SU-DHL-6 (cell line): Measurements from ENCODE around the gene ESR1.

Experiments used
- EZH2phosphoT487 ChIP-seq: fragments of 200-600 bp; sonication (generic), shearing (Covaris generic); conservative IDR thresholded peaks from 2 replicates; pipeline ENCODE4 v1.6.1; 2018; ENCODE audit warnings: mild to moderate bottlenecking, antibody characterized with exemption, low read length, moderate library complexity, mixed read lengths
- TF ChIP-seq, protein P1 (sequence below): fragments of 200-600 bp; sonication (generic); IDR thresholded peaks from one replicate; pipeline ENCODE4 v1.5.1; 2017; ENCODE audit warnings: antibody characterized with exemption, mild to moderate bottlenecking, low read length, moderate library complexity; ENCODE audit not compliant: insufficient read depth, poor library complexity, severe bottlenecking

DNA sequence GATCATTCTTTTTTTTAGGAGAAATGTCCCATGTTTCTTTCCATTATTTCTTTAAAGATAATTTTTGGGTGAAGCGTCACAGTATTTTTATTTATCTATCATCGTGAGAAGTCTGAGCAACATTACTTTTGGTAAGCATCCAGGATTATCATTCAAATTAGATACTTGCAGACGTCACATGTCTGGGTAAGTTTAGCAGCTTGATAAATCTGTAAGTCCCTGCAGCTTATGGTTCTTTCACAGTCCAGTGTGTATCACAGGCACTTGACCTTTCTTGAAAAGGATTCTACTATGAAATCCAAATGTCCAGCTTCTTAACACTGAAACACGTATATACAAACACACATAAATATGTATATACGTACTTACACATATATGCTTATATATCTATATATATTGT, 359.4 kb downstream of the ESR1 start:
- TF ChIP-seq, protein P1, sequence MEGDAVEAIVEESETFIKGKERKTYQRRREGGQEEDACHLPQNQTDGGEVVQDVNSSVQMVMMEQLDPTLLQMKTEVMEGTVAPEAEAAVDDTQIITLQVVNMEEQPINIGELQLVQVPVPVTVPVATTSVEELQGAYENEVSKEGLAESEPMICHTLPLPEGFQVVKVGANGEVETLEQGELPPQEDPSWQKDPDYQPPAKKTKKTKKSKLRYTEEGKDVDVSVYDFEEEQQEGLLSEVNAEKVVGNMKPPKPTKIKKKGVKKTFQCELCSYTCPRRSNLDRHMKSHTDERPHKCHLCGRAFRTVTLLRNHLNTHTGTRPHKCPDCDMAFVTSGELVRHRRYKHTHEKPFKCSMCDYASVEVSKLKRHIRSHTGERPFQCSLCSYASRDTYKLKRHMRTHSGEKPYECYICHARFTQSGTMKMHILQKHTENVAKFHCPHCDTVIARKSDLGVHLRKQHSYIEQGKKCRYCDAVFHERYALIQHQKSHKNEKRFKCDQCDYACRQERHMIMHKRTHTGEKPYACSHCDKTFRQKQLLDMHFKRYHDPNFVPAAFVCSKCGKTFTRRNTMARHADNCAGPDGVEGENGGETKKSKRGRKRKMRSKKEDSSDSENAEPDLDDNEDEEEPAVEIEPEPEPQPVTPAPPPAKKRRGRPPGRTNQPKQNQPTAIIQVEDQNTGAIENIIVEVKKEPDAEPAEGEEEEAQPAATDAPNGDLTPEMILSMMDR: no peak
- TF ChIP-seq EZH2phosphoT487: no peak
